HepG2 (cell line): Measurements from ENCODE around the gene RNF208. TPM values are rescaled to one million over a fixed set of nuclear protein-coding genes. Genes with fewer than 3 reads are reported as not detected.

Experiments
- ATAC-seq: fragments of 200-7000 bp; cut with Tn5 transposase; 3 replicates; pipeline ENCODE4 v1.9.1; 2020; ENCODE audit warnings: mild to moderate bottlenecking, moderate library complexity
- BruUV-seq: library from RNA; stranded (reverse); fragments of 400-500 nt; replicated peaks from 2 replicates; lab custom pipeline; 2021; lab: Mats Ljungman, UMichigan
- CTCF ChIA-PET: fragments of 300-600 bp; formaldehyde crosslinking; extraction: SDS; loops from one replicate; lab custom pipeline; 2021; ENCODE audit warnings: low total read pairs, inconsistent platforms, low intra/inter-chr PET ratio; lab: Yijun Ruan, JAX
- POLR2A ChIA-PET: fragments of 350-600 bp; sonication (Branson Sonifier 250); formaldehyde crosslinking; loops from one replicate; lab custom pipeline; 2020; ENCODE audit warnings: antibody characterized with exemption, inconsistent platforms; lab: Yijun Ruan, JAX
- DNase-seq: peaks from one replicate; pipeline ENCODE4 v3.0.0-alpha.2; 2015; ENCODE audit warnings: low spot score
- FAIRE-seq: peaks from 3 replicates; lab custom pipeline; 2011; peaks lifted over from hg19 to GRCh38; lab: Jason Lieb, UNC
- H2AFZ ChIP-seq: one replicate; pipeline ENCODE4 v1.6.1; 2011; ENCODE audit warnings: low read length, inconsistent platforms
- H3K27ac ChIP-seq: fragments of 300-600 bp; 3 replicates; pipeline ENCODE4 v1.8.0; 2011; ENCODE audit warnings: mixed run types, mild to moderate bottlenecking, mixed read lengths, low read length, inconsistent platforms; ENCODE audit not compliant: insufficient read depth; ENCODE audit errors: extremely low read length
- H3K27me3 ChIP-seq, 2 experiments: fragments of 200-600 bp in 1 of 2; 2 replicates in 1 of 2; 3 replicates in 1 of 2; pipeline versions ENCODE4 v1.6.0 to v1.8.0; 2011; ENCODE audit warnings: low read length in 2 of 2, mild to moderate bottlenecking in 2 of 2, moderate library complexity in 2 of 2, inconsistent platforms in 1 of 2; ENCODE audit not compliant: insufficient read depth in 2 of 2, control insufficient read depth in 1 of 2
- H3K36me3 ChIP-seq, 2 experiments: fragments of 200-600 bp in 1 of 2; replicated peaks in 1 of 2; 2 replicates in 1 of 2; 3 replicates in 1 of 2; pipeline versions ENCODE4 v1.5.1 to v1.8.0; 2011; ENCODE audit warnings: low read length in 2 of 2, inconsistent platforms in 1 of 2; ENCODE audit not compliant: insufficient read depth in 2 of 2, control insufficient read depth in 1 of 2
- H3K4me1 ChIP-seq: 2 replicates; pipeline ENCODE4 v1.5.1; 2012; ENCODE audit warnings: low read length, inconsistent platforms; ENCODE audit not compliant: insufficient read depth
- H3K4me2 ChIP-seq: 2 replicates; pipeline ENCODE4 v1.6.0; 2011; ENCODE audit warnings: low read depth, low read length, inconsistent platforms
- H3K4me3 ChIP-seq, 3 experiments: fragments of 200-600 bp in 1 of 3; sonication (generic), shearing (Covaris generic) in 1 of 3; replicated peaks in 1 of 3; 2 replicates each; pipeline ENCODE4 v1.5.1; 2011 to 2016; ENCODE audit warnings: low read length in 3 of 3, inconsistent platforms in 2 of 3, low read depth in 2 of 3, mild to moderate bottlenecking in 2 of 3, control low read depth in 1 of 3, mixed read lengths in 1 of 3; ENCODE audit not compliant: insufficient read depth in 1 of 3
- H3K79me2 ChIP-seq: one replicate; pipeline ENCODE4 v1.6.1; 2011; ENCODE audit warnings: low read length, inconsistent platforms; ENCODE audit not compliant: insufficient read depth
- H3K9ac ChIP-seq: 2 replicates; pipeline ENCODE4 v1.6.0; 2011; ENCODE audit warnings: mild to moderate bottlenecking, low read depth, low read length, inconsistent platforms; ENCODE audit not compliant: insufficient read depth
- H3K9me3 ChIP-seq: 2 replicates; pipeline ENCODE4 v1.5.1; 2012; ENCODE audit warnings: mild to moderate bottlenecking, low read length
- H4K20me1 ChIP-seq: 2 replicates; pipeline ENCODE4 v1.6.0; 2011; ENCODE audit warnings: inconsistent platforms, mild to moderate bottlenecking, low read length, moderate library complexity; ENCODE audit not compliant: insufficient read depth
- AHR ChIP-seq: IDR thresholded peaks from 2 replicates; pipeline ENCODE4 v1.6.1; 2018; ENCODE audit warnings: missing genetic modification reagents, missing compliant biosample characterization
- CHD4 ChIP-seq: fragments of 200-600 bp; sonication (generic); IDR thresholded peaks from 2 replicates; pipeline ENCODE4 v1.7.0; 2017; ENCODE audit warnings: mild to moderate bottlenecking, low read length, borderline replicate concordance
- ESRRA ChIP-seq: sonication (generic); formaldehyde crosslinking; IDR thresholded peaks from 2 replicates; pipeline ENCODE4 v1.5.1; 2020; ENCODE audit warnings: mild to moderate bottlenecking, low read depth, missing genetic modification reagents
- KIAA2018 ChIP-seq: sonication (generic); formaldehyde crosslinking; IDR thresholded peaks from 2 replicates; pipeline ENCODE4 v1.5.0; 2020; ENCODE audit warnings: mild to moderate bottlenecking, missing genetic modification reagents, borderline replicate concordance
- NFAT5 ChIP-seq: sonication (generic); formaldehyde crosslinking; IDR thresholded peaks from 2 replicates; pipeline ENCODE4 v1.4.0; 2020; ENCODE audit warnings: missing genetic modification reagents
- ZNF501 ChIP-seq: sonication (generic); formaldehyde crosslinking; IDR thresholded peaks from 2 replicates; pipeline ENCODE4 v1.5.1; 2020; ENCODE audit warnings: mild to moderate bottlenecking, moderate library complexity, missing genetic modification reagents
- WGBS: methylation state at CpG from one replicate; pipeline ENCODE4 v1.1.6; 2017; ENCODE audit warnings: low lambda C conversion rate; 5-methylcytosine and 5-hydroxymethylcytosine counted together
- in situ Hi-C: cut with HindIII; loops from 2 replicates; pipeline ENCODE4 v1.10.0; 2017; ENCODE audit warnings: low pct_unique_long_range_greater_than_20kb; ENCODE audit not compliant: extremely low pct_ligation_motif_present
- intact Hi-C: fragments of 100-400 bp; cut with micrococcal nuclease; formaldehyde crosslinking; loops from one replicate; pipeline ENCODE4 v1.10.0; 2022; ENCODE audit not compliant: unreplicated experiment
- polyA plus RNA-seq, 8 experiments: library from polyadenylated mRNA; depleted of rRNA in 3 of 8; stranded (reverse) in 7 of 8; unstranded in 1 of 8; fragments of >200 nt; fragmentation: Illumina TruSeq in 4 of 8; extraction: Trizol in 4 of 8; gene quantifications; 2 replicates each; pipeline versions ENCODE4 v1.2.1 to v1.2.3, GENCODE V29; 2011 to 2016; ENCODE audit warnings: low read depth in 4 of 8, missing spikeins in 1 of 8, mixed read lengths in 1 of 8; ENCODE audit not compliant: insufficient read depth in 1 of 8
- total RNA-seq, 5 experiments: library from RNA; depleted of rRNA; stranded (reverse); fragments of >200 nt; fragmentation: Illumina TruSeq; extraction: Trizol; gene quantifications; 2 replicates each; pipeline ENCODE4 v1.2.3, GENCODE V29; 2016; ENCODE audit warnings: low read depth in 1 of 5

Gene RNF208
- total and polyA plus RNA-seq, 2 of the 13 experiments (the other 11 are each of a cell fraction or from before 2014, with no cell fraction given) = 1.6 to 2.1 TPM

- TF ChIP-seq NFAT5 = no peak
Measured at GRCh38 chr9:137198051-137198901, 23.8 kb downstream of the RNF208 start (continued).

- in situ Hi-C loops (no loop called here), intact Hi-C loops (no loop called here)
- H3K9me3 ChIP-seq = no peaks in the 10 kb centered on the region
- H3K27ac ChIP-seq = peak overlapping the region; percentile 17
- peak overlapping the region; percentile 90 for H3K4me2 ChIP-seq
- no TSS peak for BruUV-seq
- ChIA-PET POLR2A (interaction anchor here (0.9 to 1.4 kb wide), 5 partner anchors 14 to 68 kb away, joined by 3 to 4 read pairs (median 3); partner anchors contain the start of gene RNF224), CTCF (no interaction called here)
- FAIRE-seq = no peak
- H4K20me1 ChIP-seq = no peaks in the 10 kb centered on the region; the same call in 1 of the 2 replicates
- H3K79me2 ChIP-seq = peaks cover 48% of the 10 kb centered on the region
- H3K36me3 ChIP-seq = peaks cover 6 to 11% of the 10 kb centered on the region in 2 experiments; a peak in 2 of 5 replicates
- no peak for DNase-seq
- H3K4me1 ChIP-seq = peaks cover 46% of the 10 kb centered on the region
- no peaks in the 10 kb centered on the region for H3K27me3 ChIP-seq
- ATAC-seq = no peak; the same call in 1 of the 3 replicates
- peak overlapping the region in 1 of 3 experiments; percentile 57; a peak in 3 of 6 replicates for H3K4me3 ChIP-seq
- peak overlapping the region; percentile 3; the same call in 1 of the 2 replicates for H3K9ac ChIP-seq
- 30% methylated on average over 7 of the region's 21 CpGs for WGBS
- H2AFZ ChIP-seq = no peak overlapping the region
- TF ChIP-seq ESRRA (0 out of 2 replicates have a peak, but pooled peaks have one; percentile 49), AHR (CRISPR knock-in tag) (no peak), KIAA2018 (CRISPR knock-in tag) (no peak), ZNF501 (CRISPR knock-in tag) (no peak), CHD4 (no peak)
Measured at GRCh38 chr9:137195525-137196220, 26.4 kb downstream of the RNF208 start.
